ENCODE measurements around the gene ETHE1. TPM values are rescaled to one million over a fixed set of nuclear protein-coding genes. Genes with fewer than 3 reads are reported as not detected.

The ETHE1 gene
- total RNA-seq, 2 experiments from 2014 or later: 104 to 112 TPM

GRCh38 chr19:43486412-43486811 is 40.6 kb downstream of the ETHE1 start:
- H3K27ac Mint-ChIP-seq: no peak overlapping the region
- no peaks in the 10 kb centered on the region for H3K9me3 Mint-ChIP-seq
- ChIA-PET CTCF (no interaction called here), POLR2A (no interaction called here)
- no peak overlapping the region for H3K4me3 Mint-ChIP-seq
- DNase-seq: no peak
- no peaks in the 10 kb centered on the region for H3K27me3 Mint-ChIP-seq
- intact Hi-C loops (cut with micrococcal nuclease): no loop called here
- no peaks in the 10 kb centered on the region for H3K36me3 Mint-ChIP-seq
- peaks cover 3% of the 10 kb centered on the region for H3K4me1 Mint-ChIP-seq (ENCODE audit: low read depth)

DNA sequence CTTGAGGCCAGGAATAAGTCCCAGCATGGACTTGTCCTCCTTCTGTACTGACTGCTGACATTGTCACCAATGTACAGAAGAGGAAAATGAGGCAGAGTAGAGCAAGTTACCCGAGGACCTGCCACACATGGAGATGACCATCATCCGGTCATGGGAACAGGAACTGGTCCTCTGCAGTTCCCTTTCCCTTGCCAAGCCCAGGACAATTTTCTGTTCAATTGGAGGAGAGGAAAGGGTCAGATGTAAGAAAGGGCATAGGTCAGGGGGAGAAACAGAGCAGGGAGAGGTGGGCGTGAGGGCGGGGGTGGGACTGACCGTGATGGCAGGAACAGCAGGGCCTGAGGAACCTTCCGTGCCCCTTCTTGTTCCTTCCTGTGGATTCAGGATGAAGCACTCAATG is 41.0 kb downstream of the ETHE1 start:
- H3K36me3 Mint-ChIP-seq: no peaks in the 10 kb centered on the region
- H3K9me3 Mint-ChIP-seq: no peaks in the 10 kb centered on the region
- no peak overlapping the region for H3K27ac Mint-ChIP-seq
- no peak overlapping the region for H3K4me3 Mint-ChIP-seq
- no peak for DNase-seq
- ChIA-PET POLR2A (no interaction called here), CTCF (no interaction called here)
- H3K27me3 Mint-ChIP-seq: no peaks in the 10 kb centered on the region
- intact Hi-C loops (cut with micrococcal nuclease): no loop called here
- H3K4me1 Mint-ChIP-seq (ENCODE audit: low read depth): peaks cover 3% of the 10 kb centered on the region

GRCh38 chr19:43483281-43483680 is 43.7 kb downstream of the ETHE1 start:
- H3K4me3 Mint-ChIP-seq: no peak overlapping the region
- no peaks in the 10 kb centered on the region for H3K9me3 Mint-ChIP-seq
- H3K27me3 Mint-ChIP-seq: no peaks in the 10 kb centered on the region
- no peak for DNase-seq
- no peak overlapping the region for H3K27ac Mint-ChIP-seq
- peaks cover 1% of the 10 kb centered on the region for H3K36me3 Mint-ChIP-seq
- CTCF ChIA-PET: interaction anchor here (1.4 kb wide), 2 partner anchors 8 to 36 kb away, joined by 4 to 6 read pairs; no protein-coding TSS in a partner anchor
- intact Hi-C loops (cut with micrococcal nuclease): no loop called here
- POLR2A ChIA-PET: no interaction called here
- no peaks in the 10 kb centered on the region for H3K4me1 Mint-ChIP-seq (ENCODE audit: low read depth)

DNA sequence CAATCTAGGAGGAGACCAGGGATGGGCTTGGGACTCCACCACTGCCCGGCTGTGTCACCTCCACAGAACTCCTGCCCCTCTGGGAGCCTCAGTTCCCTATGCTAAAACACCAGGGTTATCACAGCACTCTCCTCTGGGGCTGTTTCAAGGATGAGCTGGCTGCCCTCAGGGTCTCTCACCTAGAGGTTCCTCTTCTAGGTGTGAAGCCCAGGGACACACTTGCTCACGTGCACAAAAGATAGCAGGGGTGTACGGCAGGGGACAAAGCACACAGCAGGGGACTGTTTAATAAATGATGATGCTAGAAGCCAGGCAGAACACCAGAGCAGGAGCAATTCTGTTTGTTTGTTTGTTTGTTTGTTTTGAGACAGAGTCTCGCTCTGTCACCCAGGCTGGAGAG is 44.8 kb downstream of the ETHE1 start:
- no peaks in the 10 kb centered on the region for H3K4me1 Mint-ChIP-seq (ENCODE audit: low read depth)
- no peak for DNase-seq
- POLR2A ChIA-PET: no interaction called here
- no peaks in the 10 kb centered on the region for H3K27me3 Mint-ChIP-seq
- no peak overlapping the region for H3K4me3 Mint-ChIP-seq
- intact Hi-C loops (cut with micrococcal nuclease): no loop called here
- H3K27ac Mint-ChIP-seq: no peak overlapping the region
- CTCF ChIA-PET: no interaction called here
- H3K36me3 Mint-ChIP-seq: peaks cover 1% of the 10 kb centered on the region
- no peaks in the 10 kb centered on the region for H3K9me3 Mint-ChIP-seq

DNA sequence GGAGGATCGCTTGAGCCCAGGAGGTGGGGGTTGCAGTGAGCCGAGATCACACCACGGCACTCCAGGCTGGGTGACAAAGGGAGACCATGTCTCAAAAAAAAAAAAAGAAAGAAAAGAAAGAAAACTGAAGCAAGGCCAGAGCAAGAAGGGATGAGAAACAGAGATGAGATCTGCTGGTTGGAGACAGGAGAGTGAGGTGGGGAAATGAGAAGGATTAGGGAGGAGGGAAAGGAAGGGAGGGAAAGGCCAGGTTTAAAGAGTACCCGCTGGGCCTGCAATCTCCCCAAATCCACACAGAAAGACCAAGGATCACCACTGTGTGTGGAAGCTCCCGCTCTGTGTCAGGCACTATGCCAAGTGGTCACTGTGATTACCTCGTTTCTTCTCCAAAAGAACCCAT is 45.3 kb downstream of the ETHE1 start:
- Mint-ChIP-seq H3K27me3 (no peaks in the 10 kb centered on the region), H3K4me1 (ENCODE audit: low read depth) (no peaks in the 10 kb centered on the region), H3K27ac (no peak overlapping the region), H3K36me3 (peaks cover 3% of the 10 kb centered on the region), H3K9me3 (no peaks in the 10 kb centered on the region), H3K4me3 (no peak overlapping the region)
- no peak for DNase-seq
- intact Hi-C loops (cut with micrococcal nuclease): no loop called here
- POLR2A ChIA-PET: no interaction called here
- CTCF ChIA-PET: no interaction called here

- no peak for DNase-seq
- Mint-ChIP-seq H3K4me3 (no peak overlapping the region), H3K4me1 (ENCODE audit: low read depth) (peaks cover 3% of the 10 kb centered on the region), H3K27ac (no peak overlapping the region), H3K27me3 (no peaks in the 10 kb centered on the region), H3K9me3 (no peaks in the 10 kb centered on the region), H3K36me3 (peaks cover 3% of the 10 kb centered on the region)
- intact Hi-C loops (cut with micrococcal nuclease): no loop called here
- ChIA-PET POLR2A (interaction anchor here (1.3 to 1.4 kb wide), 3 partner anchors 10 to 23 kb away, joined by 3 to 5 read pairs (median 3); no protein-coding TSS in a partner anchor), CTCF (interaction anchor here (1.1 to 1.2 kb wide), 2 partner anchors 33 to 39 kb away, joined by 3 to 4 read pairs; no protein-coding TSS in a partner anchor)
Observed at GRCh38 chr19:43480574-43480973, 46.4 kb downstream of the ETHE1 start.

DNA sequence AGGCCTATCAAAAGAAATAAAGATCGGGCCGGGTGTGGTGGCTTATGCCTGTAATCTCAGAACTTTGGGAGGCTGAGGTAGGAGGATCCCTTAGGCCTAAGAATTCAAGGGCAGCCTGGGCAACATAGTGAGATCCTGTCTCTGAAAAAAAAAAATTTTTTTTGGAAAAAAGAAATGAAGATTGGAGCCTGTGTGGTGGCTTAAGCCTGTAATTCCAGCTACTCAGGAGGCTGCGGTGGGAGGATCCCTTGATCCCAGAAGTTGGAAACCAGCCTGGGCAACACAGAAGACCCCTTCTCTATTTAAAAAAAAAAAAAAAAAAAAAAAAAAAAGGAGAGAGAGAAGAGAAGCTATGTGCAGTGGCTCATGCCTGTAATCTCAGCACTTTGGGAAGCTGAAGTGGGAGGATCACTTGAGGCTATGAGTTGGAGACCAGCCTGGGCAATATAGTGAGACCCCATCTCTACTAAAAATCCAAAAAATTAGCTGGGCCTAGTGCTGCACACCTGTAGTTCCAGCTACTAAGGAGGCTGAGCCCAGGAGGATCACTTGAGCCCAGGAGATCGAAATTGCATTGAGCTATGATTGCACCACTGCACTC is 46.9 kb downstream of the ETHE1 start:
- H3K4me1 Mint-ChIP-seq (ENCODE audit: low read depth): peaks cover 6% of the 10 kb centered on the region
- H3K4me3 Mint-ChIP-seq: no peak overlapping the region
- H3K36me3 Mint-ChIP-seq: peaks cover 7% of the 10 kb centered on the region
- H3K27me3 Mint-ChIP-seq: no peaks in the 10 kb centered on the region
- intact Hi-C loops (cut with micrococcal nuclease): no loop called here
- no peak for DNase-seq
- no peak overlapping the region for H3K27ac Mint-ChIP-seq
- CTCF ChIA-PET: interaction anchor here (1.1 to 1.2 kb wide), 2 partner anchors 33 to 39 kb away, joined by 3 to 4 read pairs; no protein-coding TSS in a partner anchor
- H3K9me3 Mint-ChIP-seq: no peaks in the 10 kb centered on the region
- POLR2A ChIA-PET: interaction anchor here (1.3 to 1.4 kb wide), 3 partner anchors 11 to 24 kb away, joined by 3 to 5 read pairs (median 3); no protein-coding TSS in a partner anchor

GRCh38 chr19:43479226-43479625 is 47.8 kb downstream of the ETHE1 start:
- ChIA-PET POLR2A (no interaction called here), CTCF (no interaction called here)
- no peaks in the 10 kb centered on the region for H3K27me3 Mint-ChIP-seq

GRCh38 chr19:43478323-43478722 is 48.7 kb downstream of the ETHE1 start:
- no peak for DNase-seq
- ChIA-PET CTCF (interaction anchor here (1.0 kb wide), 1 partner anchor 31 kb away, joined by 3 read pairs; no protein-coding TSS in a partner anchor), POLR2A (no interaction called here)
- Mint-ChIP-seq H3K27me3 (no peaks in the 10 kb centered on the region), H3K27ac (no peak overlapping the region), H3K4me1 (ENCODE audit: low read depth) (peaks cover 6% of the 10 kb centered on the region), H3K36me3 (peaks cover 7% of the 10 kb centered on the region), H3K9me3 (no peaks in the 10 kb centered on the region), H3K4me3 (no peak overlapping the region)
- intact Hi-C loops (cut with micrococcal nuclease): no loop called here

More at GRCh38 chr19:43479226-43479625, 47.8 kb downstream of the ETHE1 start:
- intact Hi-C loops (cut with micrococcal nuclease): no loop called here
- H3K4me1 Mint-ChIP-seq (ENCODE audit: low read depth): peaks cover 6% of the 10 kb centered on the region
- no peaks in the 10 kb centered on the region for H3K9me3 Mint-ChIP-seq
- H3K36me3 Mint-ChIP-seq: peaks cover 7% of the 10 kb centered on the region
- DNase-seq: no peak
- no peak overlapping the region for H3K27ac Mint-ChIP-seq
- H3K4me3 Mint-ChIP-seq: no peak overlapping the region

DNA sequence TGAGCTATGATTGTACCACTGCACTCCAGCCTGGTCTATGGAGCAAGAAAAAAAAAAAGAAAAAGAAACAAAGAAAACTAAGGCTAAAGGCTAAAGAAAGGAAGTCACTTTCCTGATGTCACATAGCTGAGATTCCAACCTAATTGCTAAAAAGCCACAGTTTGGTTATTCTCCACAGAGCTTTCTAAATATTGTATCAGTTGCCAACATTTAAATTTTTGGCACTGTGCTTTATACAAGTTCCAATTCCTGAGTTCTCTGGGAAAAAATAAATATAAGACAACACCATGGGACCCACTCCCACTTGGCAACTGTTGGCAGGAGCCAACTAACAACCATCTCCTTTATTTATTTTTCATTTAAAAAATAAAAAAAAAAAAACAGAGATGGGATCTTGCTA is 50.4 kb downstream of the ETHE1 start:
- Mint-ChIP-seq H3K27ac (no peak overlapping the region), H3K27me3 (no peaks in the 10 kb centered on the region), H3K36me3 (peaks cover 7% of the 10 kb centered on the region), H3K4me3 (no peak overlapping the region), H3K9me3 (no peaks in the 10 kb centered on the region), H3K4me1 (ENCODE audit: low read depth) (peaks cover 6% of the 10 kb centered on the region)
- ChIA-PET POLR2A (no interaction called here), CTCF (interaction anchor here (0.9 to 1.2 kb wide), 2 partner anchors 13 to 43 kb away, joined by 3 read pairs; no protein-coding TSS in a partner anchor)
- DNase-seq: no peak
- intact Hi-C loops (cut with micrococcal nuclease): no loop called here

GRCh38 chr19:43474986-43475705 is 51.9 kb downstream of the ETHE1 start:
- Mint-ChIP-seq H3K27me3 (no peaks in the 10 kb centered on the region), H3K4me3 (peak overlapping the region; percentile 70), H3K27ac (peak overlapping the region; percentile 85), H3K36me3 (peaks cover 7% of the 10 kb centered on the region), H3K9me3 (no peaks in the 10 kb centered on the region), H3K4me1 (ENCODE audit: low read depth) (peaks cover 15% of the 10 kb centered on the region)
- ChIA-PET CTCF (interaction anchor here (1.2 kb wide), 1 partner anchor 28 kb away, joined by 8 read pairs; no protein-coding TSS in a partner anchor), POLR2A (interaction anchor here (0.9 to 1.3 kb wide), 3 partner anchors 11 to 58 kb away, joined by 3 read pairs; partner anchors contain the start of genes PHLDB3 and ZNF575)
- peak; percentile 96 for DNase-seq
- intact Hi-C loops (cut with micrococcal nuclease): loop anchor here (1.0 kb wide), 1 partner anchor 12 kb away; no protein-coding TSS in a partner anchor

DNA sequence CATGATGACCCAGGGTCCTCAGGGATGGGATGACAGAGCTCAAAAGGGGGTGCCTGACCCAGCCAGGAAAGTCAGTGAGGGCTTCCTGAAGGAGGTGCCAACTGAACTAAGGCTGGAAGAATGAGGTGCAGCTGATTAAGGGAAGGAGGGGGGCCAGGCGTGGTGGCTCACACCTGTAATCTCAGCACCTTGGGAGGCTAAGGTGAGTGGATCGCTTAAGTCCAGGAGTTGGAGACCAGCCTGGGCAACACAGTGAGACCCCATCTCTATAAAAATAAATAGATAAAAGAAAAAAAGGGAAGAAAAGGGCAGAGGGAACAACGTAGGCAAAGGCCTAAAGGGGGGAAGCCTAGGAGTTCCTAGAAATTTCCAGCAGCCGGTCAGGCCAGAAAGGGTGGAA is 52.5 kb downstream of the ETHE1 start:
- peak overlapping the region; percentile 85 for H3K27ac Mint-ChIP-seq
- intact Hi-C loops (cut with micrococcal nuclease): no loop called here
- POLR2A ChIA-PET: interaction anchor here (0.9 to 1.3 kb wide), 3 partner anchors 11 to 58 kb away, joined by 3 read pairs; partner anchors contain the start of genes PHLDB3 and ZNF575

More for the DNA sequence above, 52.5 kb downstream of the ETHE1 start:
- Mint-ChIP-seq H3K9me3 (no peaks in the 10 kb centered on the region), H3K4me1 (ENCODE audit: low read depth) (peaks cover 20% of the 10 kb centered on the region), H3K27me3 (no peaks in the 10 kb centered on the region), H3K4me3 (peak overlapping the region; percentile 70), H3K36me3 (peaks cover 7% of the 10 kb centered on the region)
- CTCF ChIA-PET: interaction anchor here (1.2 to 1.8 kb wide), 2 partner anchors 28 to 45 kb away, joined by 7 to 8 read pairs; no protein-coding TSS in a partner anchor
- no peak for DNase-seq
